ENCODE data around the gene NUP155.
"Not testable (repeated sequence)": the region's sequence is repeated elsewhere in the genome, so short reads cannot be mapped to it uniquely, and the experiment has no call there.

Gene NUP155

GRCh38 chr5:37355161-37355560 is 15.7 kb downstream of the NUP155 start:
- H3K36me3 ChIP-seq (ENCODE audit: control insufficient read depth, low read length) = peaks cover 64% of the 10 kb centered on the region
- TF ChIP-seq EZH2phosphoT487 (IDR thresholded peaks at IDR 0.05; ENCODE audit: borderline replicate concordance, low read length) (no peak), CTCF (IDR thresholded peaks at IDR 0.05; ENCODE audit: low read depth, low read length, poor library complexity, severe bottlenecking) (no peak)

GRCh38 chr5:37342741-37343140 is 28.2 kb downstream of the NUP155 start:
- not testable (repeated sequence) for H3K27me3 ChIP-seq (ENCODE audit: control insufficient read depth, low read length); H3K79me2 ChIP-seq (ENCODE audit: control insufficient read depth, low read length); H3F3A ChIP-seq (ENCODE audit: control insufficient read depth, insufficient read depth); H3K27ac ChIP-seq (ENCODE audit: low read depth, low read length); H3K4me2 ChIP-seq (ENCODE audit: low read length); H3K4me3 ChIP-seq (ENCODE audit: low read length); H3K9me3 ChIP-seq (ENCODE audit: control insufficient read depth, insufficient read depth, low read length); H3K4me1 ChIP-seq (ENCODE audit: control insufficient read depth, low read length); H3K9me2 ChIP-seq (replicated peaks; ENCODE audit: control insufficient read depth, low read length); H4K20me1 ChIP-seq (ENCODE audit: control insufficient read depth, insufficient read depth, low read depth, low read length)
- peaks cover 76% of the 10 kb centered on the region for H3K36me3 ChIP-seq (ENCODE audit: control insufficient read depth, low read length)

More at GRCh38 chr5:37355161-37355560, 15.7 kb downstream of the NUP155 start:
- Histone ChIP-seq H3K4me1 (ENCODE audit: control insufficient read depth, low read length) (no peaks in the 10 kb centered on the region), H3K4me2 (ENCODE audit: low read length) (no peak overlapping the region), H3K79me2 (ENCODE audit: control insufficient read depth, low read length) (peaks cover 21% of the 10 kb centered on the region), H3K9me2 (replicated peaks; ENCODE audit: control insufficient read depth, low read length) (no peaks in the 10 kb centered on the region), H3K27me3 (ENCODE audit: control insufficient read depth, low read length) (no peaks in the 10 kb centered on the region), H3F3A (ENCODE audit: control insufficient read depth, insufficient read depth) (no peaks in the 10 kb centered on the region), H3K9me3 (ENCODE audit: control insufficient read depth, insufficient read depth, low read length) (no peaks in the 10 kb centered on the region), H4K20me1 (ENCODE audit: control insufficient read depth, insufficient read depth, low read depth, low read length) (no peaks in the 10 kb centered on the region), H3K27ac (ENCODE audit: low read depth, low read length) (no peak overlapping the region), H3K4me3 (ENCODE audit: low read length) (no peak overlapping the region)

GRCh38 chr5:37334754-37335153 is 36.2 kb downstream of the NUP155 start:
- not testable (repeated sequence) for H3K4me3 ChIP-seq (ENCODE audit: low read length); H3F3A ChIP-seq (ENCODE audit: control insufficient read depth, insufficient read depth); H3K27me3 ChIP-seq (ENCODE audit: control insufficient read depth, low read length); H3K27ac ChIP-seq (ENCODE audit: low read depth, low read length); H4K20me1 ChIP-seq (ENCODE audit: control insufficient read depth, insufficient read depth, low read depth, low read length); H3K9me3 ChIP-seq (ENCODE audit: control insufficient read depth, insufficient read depth, low read length); H3K79me2 ChIP-seq (ENCODE audit: control insufficient read depth, low read length); H3K4me2 ChIP-seq (ENCODE audit: low read length); H3K4me1 ChIP-seq (ENCODE audit: control insufficient read depth, low read length); H3K9me2 ChIP-seq (replicated peaks; ENCODE audit: control insufficient read depth, low read length)
- peaks cover 69% of the 10 kb centered on the region for H3K36me3 ChIP-seq (ENCODE audit: control insufficient read depth, low read length)

- Histone ChIP-seq H3F3A (ENCODE audit: control insufficient read depth, insufficient read depth) (0 out of 2 replicates have a peak, but pooled peaks cover 11% of the 10 kb centered on the region), H3K27me3 (ENCODE audit: control insufficient read depth, low read length) (no peaks in the 10 kb centered on the region), H3K9me2 (replicated peaks; ENCODE audit: control insufficient read depth, low read length) (no peaks in the 10 kb centered on the region), H3K27ac (ENCODE audit: low read depth, low read length) (no peak overlapping the region), H3K9me3 (ENCODE audit: control insufficient read depth, insufficient read depth, low read length) (no peaks in the 10 kb centered on the region), H3K4me1 (ENCODE audit: control insufficient read depth, low read length) (no peaks in the 10 kb centered on the region), H3K4me3 (ENCODE audit: low read length) (no peak overlapping the region), H3K36me3 (ENCODE audit: control insufficient read depth, low read length) (peaks cover 82% of the 10 kb centered on the region), H3K4me2 (ENCODE audit: low read length) (no peak overlapping the region), H3K79me2 (ENCODE audit: control insufficient read depth, low read length) (no peaks in the 10 kb centered on the region), H4K20me1 (ENCODE audit: control insufficient read depth, insufficient read depth, low read depth, low read length) (no peaks in the 10 kb centered on the region)
- no peak for TF ChIP-seq CTCF (IDR thresholded peaks at IDR 0.05; ENCODE audit: low read depth, low read length, poor library complexity, severe bottlenecking)
- TF ChIP-seq EZH2phosphoT487 (IDR thresholded peaks at IDR 0.05; ENCODE audit: borderline replicate concordance, low read length) = no peak
Measured at GRCh38 chr5:37326536-37326935, 44.4 kb downstream of the NUP155 start.

All from DOHH2 (cell line).